Measurements from ENCODE around the gene B4GALT7. TPM values are rescaled to one million over a fixed set of nuclear protein-coding genes. Genes with fewer than 3 reads are reported as not detected.
"Not testable (repeated sequence)": the region's sequence is repeated elsewhere in the genome, so short reads cannot be mapped to it uniquely, and the experiment has no call there.

Gene B4GALT7
- total RNA-seq, 6 experiments from 2014 or later, result 9.3 to 28.7 (median 14.1) TPM

- H3K4me1 ChIP-seq; H3K9me3 ChIP-seq; H3K4me3 ChIP-seq; H3K36me3 ChIP-seq; H3K27me3 ChIP-seq; intact Hi-C loops (cut with DNase I); DNase-seq: not testable (repeated sequence)
- 21% methylated on average over 3 of the region's 3 CpGs for WGBS (ENCODE audit: insufficient coverage, low coverage, low lambda C conversion rate, missing lambda C conversion rate)
- H3K27ac ChIP-seq, result peak overlapping the region in 1 of 3 donors; percentile 24
- ATAC-seq, result peak; percentile 38 to 72 (median 64)
Observed at GRCh38 chr5:177658542-177658941, 58.6 kb downstream of the B4GALT7 start.

Other genes with a start within 250 kb of the B4GALT7 start
- 100 to 1,000 TPM; 103 to 297 (median 160) TPM for gene LMAN2, start 248.5 kb upstream of the B4GALT7 start, total RNA-seq
- 10 to 100 TPM; 29.2 to 43.1 (median 35.2) TPM for gene RGS14, start 242.2 kb upstream of the B4GALT7 start, total RNA-seq
- 1 to 10 TPM in 3 of 6 experiments, under 1 TPM in 2, not detected in 1; 0.12 to 5.3 (median 1.6) TPM for gene SLC34A1, start 215.7 kb upstream of the B4GALT7 start, total RNA-seq
- not detected for gene PFN3, start 199.5 kb upstream of the B4GALT7 start, total RNA-seq
- 100 to 1,000 TPM; 236 to 518 (median 365) TPM for gene F12, start 190.6 kb upstream of the B4GALT7 start, total RNA-seq
- 10 to 100 TPM in 3 of 6 experiments, 1 to 10 TPM in 3; 6.1 to 10.8 (median 10.0) TPM for gene GRK6, start 173.5 kb upstream of the B4GALT7 start, total RNA-seq
- gene PRR7, start 153.3 kb upstream of the B4GALT7 start, total RNA-seq, result 10 to 100 TPM in 1 of 6 experiments, 1 to 10 TPM in 3, under 1 TPM in 2; 0.15 to 13.0 (median 1.9) TPM
- 1 to 10 TPM; 1.1 to 4.6 (median 3.1) TPM for gene DBN1, start 126.5 kb upstream of the B4GALT7 start, total RNA-seq
- gene PDLIM7, start 102.5 kb upstream of the B4GALT7 start, total RNA-seq, result 10 to 100 TPM in 4 of 6 experiments, 1 to 10 TPM in 2; 3.7 to 24.0 (median 13.6) TPM
- gene DOK3, start 90.3 kb upstream of the B4GALT7 start, total RNA-seq, result 1 to 10 TPM; 2.5 to 6.6 (median 3.9) TPM
- 10 to 100 TPM; 35.1 to 64.8 (median 47.9) TPM for gene DDX41, start 83.2 kb upstream of the B4GALT7 start, total RNA-seq
- 10 to 100 TPM; 22.1 to 55.4 (median 39.2) TPM for gene FAM193B, start 45.6 kb upstream of the B4GALT7 start, total RNA-seq
- gene TMED9, start 7.9 kb upstream of the B4GALT7 start, total RNA-seq, result 100 to 1,000 TPM in 5 of 6 experiments, 10 to 100 TPM in 1; 81.8 to 149 (median 133) TPM
- 1 to 10 TPM in 3 of 6 experiments, under 1 TPM in 3; 0.37 to 2.4 (median 0.81) TPM for gene FAM153A, start 182.8 kb downstream of the B4GALT7 start, total RNA-seq